K562 (cell line): Measurements from ENCODE around the gene CLEC2B. TPM values are rescaled to one million over a fixed set of nuclear protein-coding genes. Genes with fewer than 3 reads are reported as not detected.

Source experiments
- ARNT ChIP-seq, 2 experiments: fragments of 450-650 bp; IDR thresholded peaks; 2 replicates each; pipeline ENCODE4 v1.6.1; 2016; ENCODE audit warnings: mild to moderate bottlenecking in 1 of 2
- ASH1L ChIP-seq: fragments of 450-650 bp; IDR thresholded peaks from 2 replicates; pipeline ENCODE4 v1.6.1; 2018; ENCODE audit warnings: borderline replicate concordance, mild to moderate bottlenecking, low read depth; ENCODE audit not compliant: partially characterized antibody
- ATF1 ChIP-seq, 2 experiments: fragments of 450-650 bp in 1 of 2; IDR thresholded peaks; 2 replicates each; pipeline ENCODE4 v1.6.1; 2016; ENCODE audit warnings: missing compliant biosample characterization in 1 of 2, missing genetic modification characterization in 1 of 2
- CBFB ChIP-seq: sonication (generic); formaldehyde crosslinking; IDR thresholded peaks from 2 replicates; pipeline ENCODE4 v1.4.0; 2020; ENCODE audit warnings: mild to moderate bottlenecking, missing genetic modification reagents
- EHMT2 ChIP-seq: fragments of 450-650 bp; IDR thresholded peaks from 2 replicates; pipeline ENCODE4 v1.6.1; 2018; ENCODE audit warnings: antibody characterized with exemption
- ETS2 ChIP-seq: IDR thresholded peaks from 2 replicates; pipeline ENCODE4 v1.6.1; 2016; ENCODE audit warnings: borderline replicate concordance, missing genetic modification characterization, mild to moderate bottlenecking, moderate library complexity, missing compliant biosample characterization; ENCODE audit not compliant: poor library complexity, severe bottlenecking
- ETV6 ChIP-seq, 3 experiments: fragments of 150-350 bp in 1 of 3; sonication (generic) in 1 of 3; formaldehyde crosslinking in 1 of 3; IDR thresholded peaks; 2 replicates each; pipeline versions ENCODE4 v1.6.1 to v1.8.0; 2014 to 2022; ENCODE audit warnings: borderline replicate concordance in 2 of 3, low read depth in 2 of 3, antibody characterized with exemption in 1 of 3, low read length in 1 of 3, mild to moderate bottlenecking in 1 of 3, missing genetic modification reagents in 1 of 3
- FOXO4 ChIP-seq: fragments of 450-650 bp; formaldehyde crosslinking; IDR thresholded peaks from 2 replicates; pipeline ENCODE4 v1.4.0; 2020; ENCODE audit warnings: mild to moderate bottlenecking, moderate library complexity
- HNRNPLL ChIP-seq: fragments of 200-400 bp; formaldehyde crosslinking; IDR thresholded peaks from 2 replicates; pipeline ENCODE4 v1.6.1; 2017; ENCODE audit warnings: low read length, low read depth, mild to moderate bottlenecking; ENCODE audit not compliant: poor library complexity, severe bottlenecking
- KDM1A ChIP-seq, 2 experiments: fragments of 450-650 bp; IDR thresholded peaks; 2 replicates each; pipeline ENCODE4 v1.6.1; 2016; ENCODE audit warnings: mild to moderate bottlenecking in 2 of 2
- KDM5B ChIP-seq: fragments of 200-600 bp; sonication (generic); IDR thresholded peaks from 2 replicates; pipeline ENCODE4 v1.6.1; 2012; ENCODE audit warnings: low read depth, mild to moderate bottlenecking, moderate library complexity, low read length, control low read depth, inconsistent platforms; ENCODE audit not compliant: insufficient replicate concordance
- MECOM ChIP-seq: fragments of 250-450 bp; sonication (Bioruptor Pico); IDR thresholded peaks from 2 replicates; pipeline ENCODE4 v1.8.0; 2022; ENCODE audit warnings: inconsistent platforms
- NFE2 ChIP-seq: IDR thresholded peaks from 2 replicates; pipeline ENCODE4 v1.6.1; 2014; ENCODE audit warnings: antibody characterized with exemption, low read depth
- POLR3A ChIP-seq: IDR thresholded peaks from 2 replicates; pipeline ENCODE4 v1.6.1; 2011; ENCODE audit warnings: borderline replicate concordance, mild to moderate bottlenecking, moderate library complexity; ENCODE audit not compliant: insufficient read length, insufficient read depth; ENCODE audit errors: extremely low read depth
- RB1 ChIP-seq: fragments of 450-650 bp; IDR thresholded peaks from 2 replicates; pipeline ENCODE4 v1.6.1; 2017; ENCODE audit warnings: low read depth, mild to moderate bottlenecking
- RNF219 ChIP-seq: fragments of 250-450 bp; sonication (Bioruptor Pico); IDR thresholded peaks from 2 replicates; pipeline ENCODE4 v1.5.0; 2022; ENCODE audit warnings: mild to moderate bottlenecking
- STAG1 ChIP-seq: sonication (generic); formaldehyde crosslinking; IDR thresholded peaks from 2 replicates; pipeline ENCODE4 v1.5.0; 2020; ENCODE audit warnings: missing genetic modification reagents, borderline replicate concordance
- STAT5A ChIP-seq: IDR thresholded peaks from 2 replicates; pipeline ENCODE4 v1.6.1; 2012; ENCODE audit warnings: low read length, inconsistent platforms, borderline replicate concordance
- TAF15 ChIP-seq: fragments of 200-400 bp; formaldehyde crosslinking; IDR thresholded peaks from 2 replicates; pipeline ENCODE4 v1.6.1; 2017; ENCODE audit warnings: mild to moderate bottlenecking, low read depth, low read length, moderate library complexity
- TFAP4 ChIP-seq: sonication (generic); formaldehyde crosslinking; IDR thresholded peaks from 2 replicates; pipeline ENCODE4 v1.8.0; 2022; ENCODE audit warnings: missing genetic modification reagents, mild to moderate bottlenecking, moderate library complexity, borderline replicate concordance
- ZBTB17 ChIP-seq: fragments of 450-650 bp; formaldehyde crosslinking; IDR thresholded peaks from 2 replicates; pipeline ENCODE4 v1.4.0; 2020; ENCODE audit warnings: mild to moderate bottlenecking
- ZNF124 ChIP-seq: sonication (generic); formaldehyde crosslinking; IDR thresholded peaks from 2 replicates; pipeline ENCODE4 v1.8.1; 2022; ENCODE audit warnings: missing genetic modification reagents
- ZNF175 ChIP-seq: fragments of 200-800 bp; sonication (Bioruptor generic); IDR thresholded peaks from 2 replicates; pipeline ENCODE4 v1.6.1; 2016; ENCODE audit warnings: low read depth, mild to moderate bottlenecking, missing genetic modification characterization, missing compliant biosample characterization
- ZNF584 ChIP-seq: fragments of 200-800 bp; sonication (Bioruptor generic); IDR thresholded peaks from 2 replicates; pipeline ENCODE4 v1.6.1; 2016; ENCODE audit warnings: low read depth, mild to moderate bottlenecking, missing genetic modification characterization, missing compliant biosample characterization
- polyA plus RNA-seq, 8 experiments: library from polyadenylated mRNA; depleted of rRNA in 4 of 8; stranded (reverse) in 5 of 8; unstranded in 3 of 8; fragments of >200 nt; fragmentation: Nextera tagmentation in 2 of 8; fragmentation: Illumina TruSeq in 1 of 8; extraction: Ambion mirVana in 2 of 8; extraction: Trizol in 1 of 8; gene quantifications; 2 replicates each; pipeline versions ENCODE4 v1.2.1 to v1.2.3, GENCODE V29; 2011 to 2014; ENCODE audit warnings: inconsistent platforms in 1 of 8, missing spikeins in 1 of 8
- total RNA-seq, 7 experiments: library from RNA; depleted of rRNA in 6 of 7; stranded (reverse); fragments of >200 nt in 6 of 7; fragmentation: Illumina TruSeq in 2 of 7; extraction: Trizol in 2 of 7; gene quantifications; 2 replicates each; pipeline versions ENCODE4 v1.2.1 to v1.2.3, GENCODE V29; 2011 to 2021; ENCODE audit warnings: low replicate concordance in 1 of 7

CLEC2B gene
- total and polyA plus RNA-seq, 9 of the 15 experiments (the other 6 are each of a cell fraction or from before 2014, with no cell fraction given): 1.3 to 5.9 (median 2.9) TPM

DNA sequence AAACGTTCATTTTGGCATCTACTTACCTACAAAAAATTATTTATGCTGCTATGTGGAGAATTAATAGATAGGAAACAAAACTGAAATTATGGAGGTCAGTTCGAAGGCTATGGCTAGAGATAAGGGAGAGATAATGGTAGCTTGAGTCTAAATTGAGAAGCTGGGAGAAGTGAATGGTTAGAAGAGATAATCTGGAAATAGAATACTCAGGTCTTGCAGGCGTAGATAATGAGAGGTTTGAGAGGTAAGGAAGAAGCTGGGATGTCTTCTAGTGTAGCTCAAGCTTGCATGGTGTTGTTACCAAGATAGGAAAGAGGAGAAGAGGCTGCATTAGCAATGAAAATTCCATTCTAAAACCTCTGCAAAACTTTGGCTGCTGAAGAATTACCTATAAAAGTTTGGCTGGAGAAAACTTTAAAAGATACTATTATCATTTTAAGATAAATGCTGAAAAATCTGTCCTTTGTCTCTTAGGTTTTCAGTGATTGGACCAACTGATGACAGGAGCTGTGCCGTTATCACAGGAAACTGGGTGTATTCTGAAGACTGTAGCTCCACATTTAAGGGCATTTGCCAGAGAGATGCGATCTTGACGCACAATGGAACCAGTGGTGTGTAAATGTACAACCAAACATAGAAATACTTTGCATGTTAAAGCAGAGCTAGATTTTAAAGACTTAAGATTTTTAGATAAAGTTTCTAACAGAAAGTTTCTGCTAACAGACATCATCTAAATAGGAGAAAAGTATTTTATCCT, 26.2 kb upstream of the CLEC2B start (continued):
- no peak for TF ChIP-seq TFAP4
- no peak for TF ChIP-seq KDM5B
- TF ChIP-seq STAG1 (CRISPR knock-in tag): no peak
- 0 out of 2 replicates have a peak, but pooled peaks have one; percentile 29 for TF ChIP-seq MECOM (CRISPR knock-in tag)
- no peak for TF ChIP-seq RB1
- no peak for TF ChIP-seq RNF219 (CRISPR knock-in tag)
- no peak for TF ChIP-seq POLR3A
- no peak for TF ChIP-seq ZNF124 (CRISPR knock-in tag)
- no peak for TF ChIP-seq CBFB
- TF ChIP-seq NFE2: no peak
- TF ChIP-seq HNRNPLL: peak; percentile 61
- TF ChIP-seq ZNF584 (CRISPR knock-in tag): no peak
- TF ChIP-seq ARNT (IDR thresholded peaks at IDR 0.05): no peak
- TF ChIP-seq ZBTB17: no peak
- TF ChIP-seq ZNF175: no peak
- TF ChIP-seq FOXO4 (CRISPR knock-in tag): no peak
- no peak for TF ChIP-seq ASH1L
- TF ChIP-seq ETV6 (IDR thresholded peaks at IDR 0.05; ENCODE audit: borderline replicate concordance in 1 of 2, low read depth in 2 of 2, low read length in 1 of 2): no peak
- TF ChIP-seq ETV6 (CRISPR knock-in tag; IDR thresholded peaks at IDR 0.05; ENCODE audit: borderline replicate concordance): no peak
- TF ChIP-seq TAF15: no peak
- peak; percentile 66 to 71 for TF ChIP-seq KDM1A (IDR thresholded peaks at IDR 0.05)
- TF ChIP-seq ATF1 (CRISPR knock-in tag; IDR thresholded peaks at IDR 0.05): no peak
- no peak for TF ChIP-seq ATF1 (tag; IDR thresholded peaks at IDR 0.05)
- TF ChIP-seq EHMT2: peak; percentile 65; the same call in 1 of the 2 replicates
- peak; percentile 73 for TF ChIP-seq STAT5A
- no peak for TF ChIP-seq ETS2 (tag)
